A549 (cell line): ENCODE measurements around the gene SRPRA. TPM values are rescaled to one million over a fixed set of nuclear protein-coding genes. Genes with fewer than 3 reads are reported as not detected.

Source experiments
- ATAC-seq, 2 experiments: fragments of 200-7000 bp in 1 of 2; fragments of >200 bp in 1 of 2; cut with Nextera tagmentation in 1 of 2; cut with Tn5 transposase in 1 of 2; 3 replicates each; pipeline versions ENCODE4 v1.8.0 to v1.9.1; 2018 to 2020; ENCODE audit warnings: mild to moderate bottlenecking in 1 of 2, moderate library complexity in 1 of 2
- CTCF ChIA-PET: fragments of 300-600 bp; sonication (Branson Sonifier 250); formaldehyde crosslinking; extraction: SDS; loops from one replicate; lab custom pipeline; 2021; ENCODE audit warnings: antibody characterized with exemption, inconsistent platforms; lab: Yijun Ruan, JAX
- POLR2A ChIA-PET: fragments of 350-600 bp; formaldehyde crosslinking; extraction: SDS; loops from one replicate; lab custom pipeline; 2021; ENCODE audit warnings: antibody characterized with exemption, inconsistent platforms; lab: Yijun Ruan, JAX
- DNase-seq, 2 experiments: peaks; one replicate each; pipeline versions ENCODE4 v3.0.0 to v3.0.0-alpha.2; 2011 to 2016; ENCODE audit warnings: low read depth in 1 of 2, low spot score in 1 of 2
- FAIRE-seq: peaks from 2 replicates; lab custom pipeline; 2011; peaks lifted over from hg19 to GRCh38; lab: Jason Lieb, UNC
- H3K27ac ChIP-seq, 2 experiments: fragments of >200 bp; sonication (Bioruptor Twin); formaldehyde crosslinking; 3 replicates each; pipeline ENCODE4 v1.5.1; 2016 to 2017
- H3K4me1 ChIP-seq: fragments of >200 bp; sonication (Bioruptor Twin); formaldehyde crosslinking; 3 replicates; pipeline ENCODE4 v1.6.1; 2016
- H3K4me2 ChIP-seq: fragments of >200 bp; sonication (Bioruptor Twin); formaldehyde crosslinking; 3 replicates; pipeline ENCODE4 v1.6.1; 2016
- H3K4me3 ChIP-seq: fragments of >200 bp; sonication (Bioruptor Twin); formaldehyde crosslinking; 3 replicates; pipeline ENCODE4 v1.5.1; 2016
- H3K9me3 ChIP-seq: fragments of >200 bp; sonication (Bioruptor Twin); formaldehyde crosslinking; 3 replicates; pipeline ENCODE4 v1.6.1; 2016
- CEBPB ChIP-seq, 2 experiments: fragments of >200 bp in 1 of 2; sonication (Bioruptor Twin) in 1 of 2; formaldehyde crosslinking in 1 of 2; IDR thresholded peaks; 2 replicates each; pipeline ENCODE4 v1.6.1; 2012 to 2016
- EHF ChIP-seq: fragments of 250-450 bp; sonication (Bioruptor Pico); IDR thresholded peaks from 2 replicates; pipeline ENCODE4 v1.5.0; 2020; ENCODE audit warnings: mild to moderate bottlenecking
- FOSL2 ChIP-seq, 2 experiments: fragments of 450-650 bp in 1 of 2; fragments of >200 bp in 1 of 2; sonication (Bioruptor Twin) in 1 of 2; formaldehyde crosslinking; IDR thresholded peaks; 2 replicates each; pipeline versions ENCODE4 v1.5.0 to v1.6.1; 2016 to 2020; ENCODE audit warnings: mild to moderate bottlenecking in 1 of 2, moderate library complexity in 1 of 2
- GATA3 ChIP-seq: IDR thresholded peaks from 2 replicates; pipeline ENCODE4 v1.6.1; 2012; ENCODE audit warnings: borderline replicate concordance
- HDAC2 ChIP-seq: fragments of 200-600 bp; sonication (generic); IDR thresholded peaks from 2 replicates; pipeline ENCODE4 v1.6.1; 2016
- HOXB13 ChIP-seq: fragments of 250-450 bp; sonication (Bioruptor Pico); IDR thresholded peaks from 2 replicates; pipeline ENCODE4 v1.5.0; 2020; ENCODE audit warnings: low read depth, mild to moderate bottlenecking, moderate library complexity
- HOXB5 ChIP-seq: fragments of 250-450 bp; sonication (Bioruptor Pico); IDR thresholded peaks from 2 replicates; pipeline ENCODE4 v1.5.0; 2020; ENCODE audit warnings: mild to moderate bottlenecking, moderate library complexity
- JUNB ChIP-seq: fragments of >200 bp; sonication (Bioruptor Twin); formaldehyde crosslinking; IDR thresholded peaks from 2 replicates; pipeline ENCODE4 v1.6.1; 2016
- KDM1A ChIP-seq: fragments of 200-600 bp; sonication (generic); IDR thresholded peaks from 2 replicates; pipeline ENCODE4 v1.6.1; 2016; ENCODE audit warnings: low read depth, mild to moderate bottlenecking
- KDM5A ChIP-seq: fragments of 200-600 bp; sonication (generic); IDR thresholded peaks from 2 replicates; pipeline ENCODE4 v1.6.1; 2016; ENCODE audit warnings: antibody characterized with exemption, mild to moderate bottlenecking
- MAFK ChIP-seq: fragments of 450-650 bp; IDR thresholded peaks from 2 replicates; pipeline ENCODE4 v1.6.1; 2014; ENCODE audit not compliant: partially characterized antibody
- NPAS2 ChIP-seq: fragments of 250-450 bp; sonication (Bioruptor Pico); IDR thresholded peaks from 2 replicates; pipeline ENCODE4 v1.8.0; 2022; ENCODE audit warnings: mild to moderate bottlenecking, moderate library complexity, borderline replicate concordance
- NR3C1 ChIP-seq: fragments of >200 bp; sonication (Bioruptor Twin); formaldehyde crosslinking; IDR thresholded peaks from 3 replicates; pipeline ENCODE4 v1.6.1; 2017
- POLR2AphosphoS2 ChIP-seq: conservative IDR thresholded peaks from 2 replicates; pipeline ENCODE4 v1.6.1; 2012; ENCODE audit warnings: low read length, improper control_type of control experiment, inconsistent platforms
- RFX5 ChIP-seq: fragments of 450-650 bp; IDR thresholded peaks from 2 replicates; pipeline ENCODE4 v1.7.1; 2014; ENCODE audit warnings: antibody characterized with exemption, mild to moderate bottlenecking, moderate library complexity
- SREBF2 ChIP-seq: fragments of 450-650 bp; IDR thresholded peaks from 2 replicates; pipeline ENCODE4 v1.6.1; 2014; ENCODE audit warnings: mild to moderate bottlenecking, moderate library complexity
- TP53 ChIP-seq: fragments of 250-450 bp; sonication (Bioruptor Pico); IDR thresholded peaks from 2 replicates; pipeline ENCODE4 v1.5.0; 2021; ENCODE audit warnings: mild to moderate bottlenecking, moderate library complexity
- ZFP36 ChIP-seq: fragments of 450-650 bp; IDR thresholded peaks from 2 replicates; pipeline ENCODE4 v1.6.1; 2014; ENCODE audit warnings: borderline replicate concordance; ENCODE audit not compliant: partially characterized antibody
- ZNF302 ChIP-seq: fragments of 250-450 bp; sonication (Bioruptor Pico); IDR thresholded peaks from 2 replicates; pipeline ENCODE4 v1.9.0; 2021; ENCODE audit warnings: inconsistent platforms, mild to moderate bottlenecking, moderate library complexity
- WGBS: methylation state at CpG from one replicate; pipeline ENCODE4 v1.1.6; 2017; ENCODE audit errors: missing lambda C conversion rate; 5-methylcytosine and 5-hydroxymethylcytosine counted together
- polyA plus RNA-seq, 4 experiments: library from polyadenylated mRNA; depleted of rRNA in 3 of 4; stranded (reverse); fragments of >200 nt; fragmentation: RNase III in 1 of 4; extraction: RNeasy Plus Mini Kit Qiagen cat#74134 plus additional on column Dnase treatment in 1 of 4; gene quantifications; 2 replicates in 3 of 4; 3 replicates in 1 of 4; pipeline ENCODE4 v1.2.3, GENCODE V29; 2011 to 2017
- TF ChIP-seq, protein P1 (sequence below): fragments of >200 bp; sonication (Bioruptor Twin); formaldehyde crosslinking; IDR thresholded peaks from 2 replicates; pipeline ENCODE4 v1.6.1; 2016
- TF ChIP-seq, protein P2 (sequence below): IDR thresholded peaks from 2 replicates; pipeline ENCODE4 v1.6.1; 2012
- TF ChIP-seq, protein P3 (sequence below): fragments of 150-350 bp; IDR thresholded peaks from 2 replicates; pipeline ENCODE4 v1.6.1; 2014; ENCODE audit warnings: low read depth, mild to moderate bottlenecking, low read length
- TF ChIP-seq, protein P4 (sequence below): fragments of 250-450 bp; sonication (Bioruptor Pico); IDR thresholded peaks from 2 replicates; pipeline ENCODE4 v1.5.0; 2021; ENCODE audit warnings: mild to moderate bottlenecking, moderate library complexity, borderline replicate concordance
- TF ChIP-seq, protein P5 (sequence below): IDR thresholded peaks from 2 replicates; pipeline ENCODE4 v1.6.1; 2012; ENCODE audit warnings: low read depth, borderline replicate concordance

SRPRA gene
- polyA plus RNA-seq, 2 of the 4 experiments (the other 2 are of a cell fraction), result 45.1 to 92.2 TPM

DNA sequence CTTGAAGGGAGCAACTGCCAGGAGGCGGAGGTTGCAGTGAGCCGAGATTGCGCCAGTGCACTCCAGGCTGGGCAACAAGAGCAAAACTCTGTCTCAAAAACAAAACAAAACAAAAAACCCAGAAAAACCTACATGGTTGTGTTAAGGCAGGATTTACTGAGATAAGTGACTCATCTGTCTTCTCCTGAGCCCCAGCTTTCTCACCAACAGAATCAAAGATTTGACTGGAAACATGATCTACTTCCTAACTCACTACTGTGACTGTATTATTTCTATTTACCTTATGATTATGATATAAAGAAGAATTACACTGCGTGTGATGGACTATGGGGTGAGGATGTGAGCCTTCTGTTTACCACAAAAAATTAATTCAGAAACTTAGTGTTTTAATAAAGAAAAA lies 35.3 kb downstream of the SRPRA start (continued):
- TF ChIP-seq, protein P1, sequence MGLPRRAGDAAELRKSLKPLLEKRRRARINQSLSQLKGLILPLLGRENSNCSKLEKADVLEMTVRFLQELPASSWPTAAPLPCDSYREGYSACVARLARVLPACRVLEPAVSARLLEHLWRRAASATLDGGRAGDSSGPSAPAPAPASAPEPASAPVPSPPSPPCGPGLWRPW, result no peak
- TF ChIP-seq GATA3 (no peak), KDM1A (no peak), NR3C1 (no peak), ZNF302 (CRISPR knock-in tag) (no peak), ZFP36 (no peak), NPAS2 (no peak), MAFK (no peak), EHF (CRISPR knock-in tag) (no peak)
- TF ChIP-seq, protein P2, sequence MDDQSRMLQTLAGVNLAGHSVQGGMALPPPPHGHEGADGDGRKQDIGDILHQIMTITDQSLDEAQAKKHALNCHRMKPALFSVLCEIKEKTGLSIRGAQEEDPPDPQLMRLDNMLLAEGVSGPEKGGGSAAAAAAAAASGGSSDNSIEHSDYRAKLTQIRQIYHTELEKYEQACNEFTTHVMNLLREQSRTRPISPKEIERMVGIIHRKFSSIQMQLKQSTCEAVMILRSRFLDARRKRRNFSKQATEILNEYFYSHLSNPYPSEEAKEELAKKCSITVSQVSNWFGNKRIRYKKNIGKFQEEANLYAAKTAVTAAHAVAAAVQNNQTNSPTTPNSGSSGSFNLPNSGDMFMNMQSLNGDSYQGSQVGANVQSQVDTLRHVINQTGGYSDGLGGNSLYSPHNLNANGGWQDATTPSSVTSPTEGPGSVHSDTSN, result no peak
- TF ChIP-seq, protein P3, sequence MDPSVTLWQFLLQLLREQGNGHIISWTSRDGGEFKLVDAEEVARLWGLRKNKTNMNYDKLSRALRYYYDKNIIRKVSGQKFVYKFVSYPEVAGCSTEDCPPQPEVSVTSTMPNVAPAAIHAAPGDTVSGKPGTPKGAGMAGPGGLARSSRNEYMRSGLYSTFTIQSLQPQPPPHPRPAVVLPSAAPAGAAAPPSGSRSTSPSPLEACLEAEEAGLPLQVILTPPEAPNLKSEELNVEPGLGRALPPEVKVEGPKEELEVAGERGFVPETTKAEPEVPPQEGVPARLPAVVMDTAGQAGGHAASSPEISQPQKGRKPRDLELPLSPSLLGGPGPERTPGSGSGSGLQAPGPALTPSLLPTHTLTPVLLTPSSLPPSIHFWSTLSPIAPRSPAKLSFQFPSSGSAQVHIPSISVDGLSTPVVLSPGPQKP, result no peak
- TF ChIP-seq, all 56 proteins: peak for 0

DNA sequence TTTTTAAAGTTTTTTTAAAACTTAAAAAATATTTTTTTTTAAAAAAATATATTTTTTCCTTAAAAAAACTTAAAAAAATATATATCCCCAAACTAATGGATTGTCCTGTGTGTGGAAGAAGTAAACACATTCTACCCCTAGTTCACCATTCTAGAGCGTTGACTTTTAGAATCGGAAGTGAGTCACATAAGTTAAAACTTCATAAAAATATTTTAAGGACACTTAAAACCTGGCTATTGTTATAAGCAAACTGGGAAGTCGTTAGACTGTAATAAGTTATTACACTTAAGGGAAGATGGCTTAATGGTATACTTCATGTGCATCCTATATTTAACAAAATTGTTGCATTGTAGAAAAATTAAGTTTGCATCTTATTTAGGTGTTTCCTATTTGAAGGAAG lies 36.0 kb downstream of the SRPRA start:
- Histone ChIP-seq H3K4me1 (peaks cover 6% of the 10 kb centered on the region; the same call in 2 of the 3 replicates), H3K9me3 (no peaks in the 10 kb centered on the region), H3K27ac (no peak overlapping the region)
- CTCF ChIA-PET, result no interaction called here
- no peak for DNase-seq
- no peak for FAIRE-seq
- 91% methylated on average over 3 of the region's 3 CpGs for WGBS
- TF ChIP-seq KDM1A (no peak), HDAC2 (no peak), RFX5 (no peak), POLR2AphosphoS2 (no peak), TP53 (CRISPR knock-in tag) (no peak), JUNB (no peak), HOXB5 (CRISPR knock-in tag) (no peak), HOXB13 (CRISPR knock-in tag) (no peak), FOSL2 (IDR thresholded peaks at IDR 0.05) (no peak), FOSL2 (CRISPR knock-in tag; IDR thresholded peaks at IDR 0.05) (no peak), KDM5A (no peak), SREBF2 (no peak), CEBPB (IDR thresholded peaks at IDR 0.05) (no peak)
- TF ChIP-seq, protein P3, result no peak
- TF ChIP-seq, protein P4, sequence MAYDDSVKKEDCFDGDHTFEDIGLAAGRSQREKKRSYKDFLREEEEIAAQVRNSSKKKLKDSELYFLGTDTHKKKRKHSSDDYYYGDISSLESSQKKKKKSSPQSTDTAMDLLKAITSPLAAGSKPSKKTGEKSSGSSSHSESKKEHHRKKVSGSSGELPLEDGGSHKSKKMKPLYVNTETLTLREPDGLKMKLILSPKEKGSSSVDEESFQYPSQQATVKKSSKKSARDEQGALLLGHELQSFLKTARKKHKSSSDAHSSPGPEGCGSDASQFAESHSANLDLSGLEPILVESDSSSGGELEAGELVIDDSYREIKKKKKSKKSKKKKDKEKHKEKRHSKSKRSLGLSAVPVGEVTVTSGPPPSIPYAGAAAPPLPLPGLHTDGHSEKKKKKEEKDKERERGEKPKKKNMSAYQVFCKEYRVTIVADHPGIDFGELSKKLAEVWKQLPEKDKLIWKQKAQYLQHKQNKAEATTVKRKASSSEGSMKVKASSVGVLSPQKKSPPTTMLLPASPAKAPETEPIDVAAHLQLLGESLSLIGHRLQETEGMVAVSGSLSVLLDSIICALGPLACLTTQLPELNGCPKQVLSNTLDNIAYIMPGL (CRISPR knock-in tag), result no peak
- TF ChIP-seq, protein P5, sequence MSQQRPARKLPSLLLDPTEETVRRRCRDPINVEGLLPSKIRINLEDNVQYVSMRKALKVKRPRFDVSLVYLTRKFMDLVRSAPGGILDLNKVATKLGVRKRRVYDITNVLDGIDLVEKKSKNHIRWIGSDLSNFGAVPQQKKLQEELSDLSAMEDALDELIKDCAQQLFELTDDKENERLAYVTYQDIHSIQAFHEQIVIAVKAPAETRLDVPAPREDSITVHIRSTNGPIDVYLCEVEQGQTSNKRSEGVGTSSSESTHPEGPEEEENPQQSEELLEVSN, result no peak
- TF ChIP-seq, all 56 proteins: peak for 0
- no peak overlapping the region for H3K4me3 ChIP-seq
- no peak for ATAC-seq
- POLR2A ChIA-PET, result no interaction called here
- H3K4me2 ChIP-seq, result no peak overlapping the region
